ENCODE results near the gene SLC25A26.

The SLC25A26 gene

DNA sequence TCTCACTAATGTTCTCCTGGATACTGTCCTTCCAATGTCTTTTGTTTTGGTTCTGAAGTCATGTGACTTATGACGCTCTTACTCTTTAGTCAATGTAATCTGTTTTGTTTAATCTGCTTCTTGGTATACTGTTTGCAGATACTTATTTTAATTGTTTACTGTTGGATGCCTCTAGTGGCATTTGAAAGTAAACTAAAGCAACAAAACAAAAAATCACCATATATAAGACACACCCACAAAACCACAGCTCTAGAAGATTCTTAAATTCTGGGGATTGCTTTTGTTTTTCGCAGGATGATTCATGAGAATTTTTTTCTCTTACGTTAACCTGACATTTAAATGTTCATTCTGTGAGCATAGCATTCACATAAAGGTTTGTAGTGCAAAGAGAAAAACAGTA lies 16.8 kb downstream of the SLC25A26 start:
- TF ChIP-seq, protein P1, sequence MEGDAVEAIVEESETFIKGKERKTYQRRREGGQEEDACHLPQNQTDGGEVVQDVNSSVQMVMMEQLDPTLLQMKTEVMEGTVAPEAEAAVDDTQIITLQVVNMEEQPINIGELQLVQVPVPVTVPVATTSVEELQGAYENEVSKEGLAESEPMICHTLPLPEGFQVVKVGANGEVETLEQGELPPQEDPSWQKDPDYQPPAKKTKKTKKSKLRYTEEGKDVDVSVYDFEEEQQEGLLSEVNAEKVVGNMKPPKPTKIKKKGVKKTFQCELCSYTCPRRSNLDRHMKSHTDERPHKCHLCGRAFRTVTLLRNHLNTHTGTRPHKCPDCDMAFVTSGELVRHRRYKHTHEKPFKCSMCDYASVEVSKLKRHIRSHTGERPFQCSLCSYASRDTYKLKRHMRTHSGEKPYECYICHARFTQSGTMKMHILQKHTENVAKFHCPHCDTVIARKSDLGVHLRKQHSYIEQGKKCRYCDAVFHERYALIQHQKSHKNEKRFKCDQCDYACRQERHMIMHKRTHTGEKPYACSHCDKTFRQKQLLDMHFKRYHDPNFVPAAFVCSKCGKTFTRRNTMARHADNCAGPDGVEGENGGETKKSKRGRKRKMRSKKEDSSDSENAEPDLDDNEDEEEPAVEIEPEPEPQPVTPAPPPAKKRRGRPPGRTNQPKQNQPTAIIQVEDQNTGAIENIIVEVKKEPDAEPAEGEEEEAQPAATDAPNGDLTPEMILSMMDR (IDR thresholded peaks at IDR 0.05) = no peak
- Mint-ChIP-seq H3K4me3 (no peak overlapping the region), H3K36me3 (ENCODE audit: low read depth) (peaks cover 34% of the 10 kb centered on the region), H3K4me1 (peaks cover 8% of the 10 kb centered on the region), H3K27me3 (ENCODE audit: low read depth, poor library complexity) (no peaks in the 10 kb centered on the region), H3K27ac (no peak overlapping the region), H3K9me3 (peaks cover 22% of the 10 kb centered on the region)
- DNase-seq = no peak

DNA sequence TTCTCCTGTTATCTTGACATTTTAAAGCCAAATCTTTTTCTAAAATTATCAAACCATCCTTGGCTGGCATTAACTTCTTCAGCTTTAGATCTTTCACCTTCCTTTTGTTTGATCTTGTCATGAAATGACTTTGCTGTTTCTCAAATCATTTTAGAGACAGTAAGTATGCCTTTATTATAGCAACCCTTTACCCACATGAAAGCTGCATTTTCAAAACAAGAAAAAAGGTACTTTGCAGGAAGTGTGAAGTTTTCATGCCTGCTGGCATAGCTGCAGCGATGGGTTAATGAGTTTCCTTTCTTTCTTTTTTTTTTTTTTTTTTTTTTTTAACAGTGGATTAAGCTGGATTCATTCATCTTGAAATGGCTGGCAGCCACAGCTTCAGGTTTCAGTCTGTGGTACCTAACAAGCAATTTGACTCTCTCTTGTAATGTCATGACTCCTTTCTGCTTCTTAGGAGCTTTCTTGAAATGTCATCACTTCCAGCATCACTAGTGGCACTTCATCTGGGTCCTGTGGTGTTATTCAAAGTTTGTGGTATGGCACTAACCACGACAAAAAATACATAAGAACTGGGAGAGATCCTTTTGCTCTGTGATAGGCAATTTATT lies 18.8 kb downstream of the SLC25A26 start:
- peaks cover 4% of the 10 kb centered on the region for H3K4me1 Mint-ChIP-seq
- TF ChIP-seq, protein P1 (IDR thresholded peaks at IDR 0.05) = no peak
- DNase-seq = no peak
- H3K9me3 Mint-ChIP-seq = peaks cover 22% of the 10 kb centered on the region
- peaks cover 51% of the 10 kb centered on the region for H3K36me3 Mint-ChIP-seq (ENCODE audit: low read depth)
- no peak overlapping the region for H3K4me3 Mint-ChIP-seq
- no peaks in the 10 kb centered on the region for H3K27me3 Mint-ChIP-seq (ENCODE audit: low read depth, poor library complexity)
- H3K27ac Mint-ChIP-seq = no peak overlapping the region

DNA sequence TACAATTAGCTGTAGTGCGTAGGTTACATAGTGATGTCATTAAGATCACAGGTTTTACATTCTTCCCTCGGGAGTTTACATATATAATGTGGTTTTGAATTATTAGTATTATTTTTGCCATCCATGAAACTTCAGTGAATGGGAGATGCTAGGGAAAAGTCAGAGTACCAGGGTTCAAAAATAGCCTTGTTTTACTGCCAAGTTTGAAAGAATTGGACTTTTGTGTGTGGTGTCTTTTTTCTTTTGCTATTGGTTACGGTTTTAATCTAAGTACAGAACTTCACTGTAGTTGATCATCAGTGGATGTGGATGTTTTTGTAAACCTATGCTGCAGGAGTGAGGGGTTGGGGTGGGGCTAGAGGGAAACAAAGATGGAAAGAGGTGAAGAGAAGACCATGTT lies 20.7 kb downstream of the SLC25A26 start:
- TF ChIP-seq, protein P1 (IDR thresholded peaks at IDR 0.05) = no peak
- peaks cover 22% of the 10 kb centered on the region for H3K9me3 Mint-ChIP-seq
- H3K4me1 Mint-ChIP-seq = peaks cover 1% of the 10 kb centered on the region
- no peak for DNase-seq
- H3K4me3 Mint-ChIP-seq = no peak overlapping the region
- no peaks in the 10 kb centered on the region for H3K27me3 Mint-ChIP-seq (ENCODE audit: low read depth, poor library complexity)
- H3K27ac Mint-ChIP-seq = no peak overlapping the region
- H3K36me3 Mint-ChIP-seq (ENCODE audit: low read depth) = peaks cover 64% of the 10 kb centered on the region

DNA sequence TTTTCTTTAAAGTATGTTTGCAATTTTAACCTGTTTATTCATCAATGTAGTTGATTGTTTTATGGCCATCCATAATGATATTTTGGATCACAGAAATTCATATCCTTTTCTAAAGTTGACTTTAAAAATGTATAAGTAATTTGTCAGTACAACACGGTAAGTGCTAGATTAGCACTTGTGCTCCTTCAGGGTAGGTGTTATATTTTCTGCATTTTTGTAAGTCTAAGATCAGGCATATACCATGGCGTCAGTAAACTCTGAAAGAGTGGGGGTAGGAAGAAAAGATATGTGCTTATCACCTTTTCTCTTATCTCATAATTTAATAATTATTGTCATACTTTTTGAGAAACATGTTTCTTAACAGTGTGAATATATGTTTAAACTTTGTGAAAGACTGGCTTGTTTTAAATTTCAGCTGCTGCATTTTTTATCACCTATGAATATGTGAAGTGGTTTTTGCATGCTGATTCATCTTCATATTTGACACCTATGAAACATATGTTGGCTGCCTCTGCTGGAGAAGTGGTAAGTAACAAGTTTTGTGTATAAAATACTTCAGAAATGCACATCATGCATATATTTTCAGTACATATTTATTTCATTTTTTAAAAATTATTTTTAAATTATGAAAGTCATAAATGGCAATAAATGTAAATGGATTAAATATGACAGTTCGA lies 22.1 kb downstream of the SLC25A26 start:
- DNase-seq = no peak
- H3K9me3 Mint-ChIP-seq = peaks cover 22% of the 10 kb centered on the region
- H3K36me3 Mint-ChIP-seq (ENCODE audit: low read depth) = peaks cover 58% of the 10 kb centered on the region
- H3K27me3 Mint-ChIP-seq (ENCODE audit: low read depth, poor library complexity) = peaks cover 3% of the 10 kb centered on the region
- TF ChIP-seq, protein P1 (IDR thresholded peaks at IDR 0.05) = no peak
- H3K4me3 Mint-ChIP-seq = no peak overlapping the region
- no peak overlapping the region for H3K27ac Mint-ChIP-seq
- no peaks in the 10 kb centered on the region for H3K4me1 Mint-ChIP-seq

DNA sequence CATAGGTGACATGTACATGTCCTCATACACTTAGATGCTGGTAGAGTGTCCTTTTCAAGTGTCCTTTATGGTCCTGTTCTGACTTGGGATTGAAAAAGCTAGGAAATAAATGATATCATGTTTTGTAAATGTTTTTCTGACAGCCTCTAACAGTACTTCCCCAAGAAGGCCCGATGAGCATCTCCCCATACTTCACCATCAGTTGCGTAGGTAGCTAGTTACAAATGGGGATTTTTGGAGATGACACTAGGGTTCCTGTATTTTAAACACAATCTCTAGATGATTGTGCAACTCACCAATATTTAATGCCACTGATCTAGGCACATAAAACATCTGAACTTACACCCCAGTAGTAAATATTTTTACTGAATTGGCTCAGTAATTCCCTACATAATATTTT lies 27.8 kb downstream of the SLC25A26 start:
- Mint-ChIP-seq H3K27ac (no peak overlapping the region), H3K27me3 (ENCODE audit: low read depth, poor library complexity) (peaks cover 3% of the 10 kb centered on the region), H3K36me3 (ENCODE audit: low read depth) (peaks cover 22% of the 10 kb centered on the region), H3K4me1 (no peaks in the 10 kb centered on the region), H3K9me3 (no peaks in the 10 kb centered on the region), H3K4me3 (no peak overlapping the region)
- no peak for DNase-seq
- TF ChIP-seq, protein P1 (IDR thresholded peaks at IDR 0.05) = no peak
